HG02642 (cell line): ENCODE results near the gene SPARCL1.
"Not testable (repeated sequence)": the region's sequence is repeated elsewhere in the genome, so short reads cannot be mapped to it uniquely, and the experiment has no call there.

Experiments used
- ATAC-seq: cut with Tn5 transposase; IDR thresholded peaks from one replicate; pipeline ENCODE4 v1.9.1; 2021; ENCODE audit warnings: mild to moderate bottlenecking; ENCODE audit not compliant: unreplicated experiment, poor library complexity

Gene SPARCL1, protein sequence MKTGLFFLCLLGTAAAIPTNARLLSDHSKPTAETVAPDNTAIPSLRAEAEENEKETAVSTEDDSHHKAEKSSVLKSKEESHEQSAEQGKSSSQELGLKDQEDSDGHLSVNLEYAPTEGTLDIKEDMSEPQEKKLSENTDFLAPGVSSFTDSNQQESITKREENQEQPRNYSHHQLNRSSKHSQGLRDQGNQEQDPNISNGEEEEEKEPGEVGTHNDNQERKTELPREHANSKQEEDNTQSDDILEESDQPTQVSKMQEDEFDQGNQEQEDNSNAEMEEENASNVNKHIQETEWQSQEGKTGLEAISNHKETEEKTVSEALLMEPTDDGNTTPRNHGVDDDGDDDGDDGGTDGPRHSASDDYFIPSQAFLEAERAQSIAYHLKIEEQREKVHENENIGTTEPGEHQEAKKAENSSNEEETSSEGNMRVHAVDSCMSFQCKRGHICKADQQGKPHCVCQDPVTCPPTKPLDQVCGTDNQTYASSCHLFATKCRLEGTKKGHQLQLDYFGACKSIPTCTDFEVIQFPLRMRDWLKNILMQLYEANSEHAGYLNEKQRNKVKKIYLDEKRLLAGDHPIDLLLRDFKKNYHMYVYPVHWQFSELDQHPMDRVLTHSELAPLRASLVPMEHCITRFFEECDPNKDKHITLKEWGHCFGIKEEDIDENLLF

DNA sequence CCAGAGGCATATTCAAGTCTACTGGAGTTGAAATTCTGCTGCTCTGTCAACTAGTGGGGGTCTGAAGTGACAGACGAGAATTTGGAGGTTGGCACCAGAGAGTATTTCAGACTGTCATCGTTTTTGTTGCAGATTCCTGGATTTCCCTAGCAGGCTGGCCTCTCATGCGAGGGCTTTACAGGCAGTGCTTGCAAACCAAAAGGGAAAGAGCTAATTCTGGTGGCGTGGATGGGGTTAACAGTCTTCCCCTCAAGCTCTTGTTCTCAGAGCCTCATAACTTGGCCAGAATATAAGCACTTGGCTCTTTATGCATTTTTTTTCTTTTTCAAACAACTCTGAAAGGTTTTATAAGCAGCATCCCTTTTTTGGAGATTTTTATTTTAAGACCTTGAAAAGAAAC lies at the start of gene SPARCL1:
SPARCL1 (minus strand) TSS at position 190 of the 400 bp plus-strand sequence. CDS start 29,802 bp downstream, outside the sequence.
- ATAC-seq, result no peak

DNA sequence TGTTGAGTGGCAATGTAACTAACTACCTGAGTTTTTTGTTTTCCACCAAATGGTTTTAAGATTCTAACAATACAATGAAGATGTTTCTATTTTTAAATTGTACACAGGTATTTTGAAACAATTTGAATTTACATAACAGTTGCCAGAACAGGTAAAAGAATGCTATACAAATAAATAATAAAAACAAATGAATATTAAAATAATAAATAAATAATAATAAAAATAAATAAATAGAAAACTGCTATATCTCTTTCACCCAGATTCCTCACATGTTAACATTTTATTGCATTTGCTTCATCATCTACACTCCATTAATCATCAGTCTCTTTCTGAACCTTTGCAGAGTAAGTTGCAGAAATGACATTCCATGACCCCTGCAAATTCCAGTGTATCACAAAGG lies 46.8 kb upstream of the SPARCL1 start:
- no peak for ATAC-seq

- no peak for ATAC-seq
These were observed 46.2 kb upstream of the SPARCL1 start for GRCh38 chr4:87575408-87575807.

- no peak for ATAC-seq
These were observed 45.8 kb upstream of the SPARCL1 start for GRCh38 chr4:87574996-87575395.

GRCh38 chr4:87574376-87574775 lies 45.2 kb upstream of the SPARCL1 start:
- not testable (repeated sequence) for ATAC-seq

DNA sequence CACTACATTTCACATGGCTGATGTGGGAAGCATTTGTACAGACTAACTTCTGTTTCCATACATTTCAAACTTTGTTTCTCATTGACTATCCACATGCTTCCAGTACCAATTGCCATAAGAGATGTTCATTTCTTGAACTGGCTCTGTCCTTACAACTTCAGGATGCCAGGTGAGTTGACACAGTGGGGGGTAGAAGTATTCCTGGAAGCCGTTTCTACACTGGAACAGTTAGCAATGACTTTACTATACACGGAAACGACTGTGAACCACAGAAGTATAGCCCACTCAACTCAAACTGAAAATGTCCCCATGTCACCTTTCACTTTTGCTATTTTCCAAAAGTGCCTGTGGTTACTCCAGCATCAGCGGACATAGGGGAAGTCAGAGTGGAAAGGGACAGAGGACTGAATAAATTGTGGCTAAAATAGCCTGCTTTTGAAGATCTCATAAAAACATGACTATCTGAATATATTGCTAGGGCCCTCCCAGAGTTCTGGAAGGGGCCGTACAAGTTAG lies 41.2 kb upstream of the SPARCL1 start:
- no peak for ATAC-seq

GRCh38 chr4:87567191-87567590 lies 38.0 kb upstream of the SPARCL1 start:
- no peak for ATAC-seq

- ATAC-seq, result no peak
These were observed 37.1 kb upstream of the SPARCL1 start for GRCh38 chr4:87566276-87566675.

GRCh38 chr4:87565746-87566145 lies 36.6 kb upstream of the SPARCL1 start:
- ATAC-seq, result no peak

DNA sequence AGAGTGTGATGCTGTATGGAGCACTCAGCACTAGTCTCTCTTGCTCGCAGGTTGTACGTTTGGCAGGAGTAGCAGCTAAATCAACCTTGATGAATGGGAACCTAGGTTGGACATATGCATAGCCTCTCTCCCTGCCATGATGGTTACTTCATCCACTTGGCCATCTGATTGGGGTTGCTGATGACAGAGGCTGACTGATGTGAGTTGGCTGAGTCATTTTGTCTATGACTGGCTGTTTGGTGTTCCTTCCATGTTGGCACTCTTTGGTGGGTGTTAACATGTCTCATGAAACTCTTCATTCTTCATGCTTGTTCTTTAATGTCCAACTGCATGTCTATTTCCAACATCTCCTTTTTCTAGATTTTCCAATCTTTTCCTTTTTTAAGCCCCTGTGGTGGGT lies 31.6 kb upstream of the SPARCL1 start:
- no peak for ATAC-seq

DNA sequence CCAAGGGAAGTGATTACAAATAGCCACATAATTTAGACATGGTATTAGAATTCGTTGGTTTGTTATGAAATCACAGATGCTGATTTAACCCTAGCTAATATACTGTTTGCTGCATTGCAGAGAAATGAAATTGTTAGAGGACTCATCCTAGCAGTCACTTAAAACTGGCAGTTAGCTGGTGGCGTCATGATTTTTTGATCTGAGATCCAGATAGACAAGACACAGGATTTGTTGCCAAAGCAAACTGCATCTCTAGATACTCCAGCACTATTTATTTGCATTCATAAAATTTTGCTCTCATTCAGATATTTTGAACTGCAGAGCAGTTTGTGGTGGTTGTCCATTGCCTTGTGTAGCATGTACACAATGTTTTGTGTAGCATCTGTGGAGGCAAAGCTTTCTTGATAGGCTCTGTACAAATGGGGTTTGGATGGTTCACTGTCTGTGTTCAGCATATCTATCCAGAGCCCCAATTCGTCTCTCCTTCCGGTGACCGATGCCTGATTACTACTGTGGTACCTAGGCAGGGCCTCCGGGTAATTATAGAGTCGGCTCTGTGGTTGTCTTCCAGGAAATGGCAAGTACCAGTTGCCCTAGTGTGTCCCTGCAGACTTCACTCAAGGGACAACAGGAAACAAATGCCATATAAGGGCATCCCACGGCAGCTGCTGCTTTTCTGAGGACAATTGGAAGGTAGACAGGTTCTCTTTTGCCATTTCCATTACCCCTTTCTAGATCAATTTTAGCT lies 30.1 kb upstream of the SPARCL1 start:
- ATAC-seq, result peak; percentile 100

- ATAC-seq, result no peak
These were observed 28.2 kb upstream of the SPARCL1 start for GRCh38 chr4:87557348-87557747.

DNA sequence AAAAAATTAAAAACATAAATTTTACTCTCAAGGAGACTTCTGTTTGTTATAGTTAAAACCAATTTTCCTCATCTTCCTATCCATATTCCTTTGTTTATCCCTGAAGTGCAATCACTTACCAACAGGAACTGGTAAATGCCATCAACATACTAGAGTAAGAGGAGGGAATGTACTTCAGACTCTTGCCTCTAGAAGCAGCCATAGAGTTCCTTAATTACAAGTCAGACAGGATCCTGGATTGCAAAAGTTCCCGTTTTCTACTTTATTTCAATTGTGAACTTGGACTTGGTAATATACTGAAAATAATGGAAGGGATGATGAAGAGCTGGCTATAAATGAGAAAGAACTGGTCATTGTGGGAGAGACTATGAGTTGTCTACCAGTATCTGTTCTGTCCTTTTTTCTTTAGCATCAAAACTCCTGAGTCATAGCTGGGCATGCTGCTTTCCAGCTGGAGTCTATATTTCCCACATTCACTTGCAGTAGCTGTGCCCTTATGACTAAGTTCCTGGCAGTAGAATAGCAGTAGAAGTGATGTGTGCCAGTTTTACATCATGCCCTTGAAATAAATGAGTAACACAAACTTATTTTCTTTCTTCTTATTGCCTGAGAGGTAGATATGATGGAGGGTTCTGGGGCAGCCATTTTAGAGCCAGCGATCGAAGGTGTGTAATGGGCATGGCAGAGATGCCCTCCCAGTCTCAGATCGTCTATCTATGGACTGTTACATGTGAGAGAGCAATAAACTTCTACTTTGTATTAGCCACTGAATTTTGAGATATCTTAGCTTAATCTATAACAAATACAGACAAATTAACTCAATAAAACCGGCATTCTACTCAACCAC lies 26.8 kb upstream of the SPARCL1 start:
- no peak for ATAC-seq

DNA sequence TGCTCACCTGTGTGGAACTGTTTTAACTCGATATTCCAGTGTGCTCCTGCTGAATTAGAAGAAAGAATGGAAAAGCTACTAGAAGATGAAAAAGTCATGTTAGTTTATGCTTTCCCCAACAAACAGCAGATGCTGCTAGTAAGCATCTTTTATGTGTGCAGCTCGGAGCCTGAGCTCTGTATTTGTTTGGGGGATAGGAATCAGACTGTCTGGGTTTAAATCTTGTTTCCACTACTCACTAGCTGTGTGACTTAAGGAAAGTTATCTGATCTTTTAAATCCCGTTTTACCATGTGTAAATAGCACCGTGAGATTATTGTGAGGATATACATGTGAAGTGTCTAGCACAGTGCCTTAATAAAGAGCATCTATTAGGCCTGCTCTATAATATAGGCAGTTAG lies 24.0 kb upstream of the SPARCL1 start:
- no peak for ATAC-seq

- ATAC-seq, result no peak
These were observed 22.2 kb upstream of the SPARCL1 start for GRCh38 chr4:87551361-87551760.

DNA sequence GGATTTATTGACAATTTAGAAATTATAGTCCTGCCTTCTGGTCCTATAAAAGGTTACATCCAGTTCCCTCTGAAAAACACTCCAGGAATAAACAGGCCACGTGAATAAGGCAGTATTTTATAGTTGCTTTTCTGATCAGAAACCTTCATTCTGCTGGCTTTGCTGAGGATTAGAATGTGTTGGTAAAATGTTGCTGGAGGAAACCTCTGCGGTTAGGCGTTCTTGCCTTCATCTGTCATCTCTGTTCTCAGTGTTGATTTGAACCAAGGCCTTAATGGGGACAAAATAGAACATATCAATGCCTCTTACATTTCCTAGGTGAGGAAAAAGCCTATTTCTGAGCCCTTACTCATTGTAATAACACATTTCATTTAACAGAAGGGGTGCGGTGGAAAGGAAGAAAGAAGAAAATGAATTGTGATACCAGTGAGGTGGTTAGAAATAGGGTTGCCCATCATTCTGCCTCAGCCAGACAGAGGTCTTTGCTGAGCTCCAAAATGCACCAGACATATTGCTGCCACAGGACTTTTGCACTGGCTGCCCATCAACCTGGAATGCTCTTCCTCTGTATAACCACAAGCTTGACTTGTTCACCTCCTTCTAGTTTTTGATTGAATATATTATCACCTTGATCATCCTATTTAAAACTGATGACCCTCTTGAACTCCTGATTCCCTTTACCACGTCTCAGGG lies 18.0 kb upstream of the SPARCL1 start:
- no peak for ATAC-seq

DNA sequence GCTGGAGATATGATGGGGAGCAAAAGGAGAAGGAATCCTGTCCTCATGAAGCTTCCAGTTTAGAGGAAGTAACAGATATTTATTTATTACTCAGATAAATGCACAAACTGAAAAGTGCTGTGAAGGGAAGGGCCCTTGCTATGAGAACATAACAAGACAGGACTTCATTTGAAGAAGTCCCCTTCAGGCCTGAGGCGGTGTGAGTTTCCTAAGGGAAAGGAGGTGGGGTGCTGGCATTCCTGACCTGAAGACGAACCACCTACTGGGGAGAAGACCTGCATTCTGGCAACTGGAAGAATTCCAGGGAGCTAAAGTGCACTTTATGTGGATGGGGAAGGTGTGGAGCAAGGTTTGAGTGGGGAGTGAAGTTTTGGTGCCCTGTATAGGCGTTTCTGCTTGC lies 15.9 kb upstream of the SPARCL1 start:
- no peak for ATAC-seq

GRCh38 chr4:87543835-87544461 lies 14.8 kb upstream of the SPARCL1 start:
- no peak for ATAC-seq

- ATAC-seq, result no peak
These were observed 13.6 kb upstream of the SPARCL1 start for GRCh38 chr4:87542734-87543312.
